ENCODE data around the gene ROBO3.

ROBO3 gene

DNA sequence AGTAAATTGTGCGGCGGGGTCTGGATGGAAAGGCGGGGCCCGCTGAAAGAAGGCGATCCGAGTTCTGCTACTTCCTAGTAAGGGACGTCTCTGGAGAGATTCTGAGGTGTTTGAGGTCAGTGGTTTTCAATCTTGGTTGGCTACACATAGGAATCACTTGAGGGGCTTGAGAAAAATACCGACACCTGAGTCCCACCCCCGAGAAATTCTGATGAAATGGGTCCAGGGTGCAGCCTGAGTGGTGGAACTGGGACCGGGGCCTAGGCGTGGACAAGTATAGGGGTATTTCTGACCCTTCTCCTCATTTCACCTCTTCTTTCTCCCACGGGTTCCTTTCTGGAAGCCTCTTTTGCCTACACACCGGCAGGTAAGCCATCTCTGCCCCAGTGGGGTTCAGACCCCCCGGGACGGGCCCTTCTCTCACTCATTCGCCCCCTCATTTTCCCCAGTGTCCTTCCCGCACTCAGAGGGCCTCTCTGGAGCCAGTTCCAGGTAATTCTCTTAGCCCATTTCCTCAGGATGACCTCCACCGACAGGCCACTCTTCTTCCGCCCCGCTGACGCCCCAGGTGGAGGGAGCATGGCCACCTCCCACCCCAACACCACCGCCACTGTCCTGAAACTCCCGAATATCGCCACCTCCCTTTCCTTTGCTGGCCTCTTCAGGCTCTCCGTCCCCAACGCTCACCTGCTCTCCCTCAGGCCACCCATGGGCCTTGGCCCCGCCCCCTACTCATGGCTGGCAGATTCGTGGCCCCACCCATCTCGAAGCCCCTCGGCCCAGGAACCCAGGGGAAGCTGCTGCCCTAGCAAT lies 11.8 kb downstream of the ROBO3 start:
- Histone ChIP-seq H3K4me3 (replicated peaks; ENCODE audit: insufficient read depth, low read length) (peak overlapping the region; percentile 42; the same call in 1 of the 2 replicates), H3K27me3 (ENCODE audit: insufficient read depth, poor library complexity, severe bottlenecking) (peaks cover 7% of the 10 kb centered on the region), H3K27ac (replicated peaks) (no peak overlapping the region)
- no peak for DNase-seq (ENCODE audit: low read depth in 1 of 2, low spot score in 1 of 2)
- TF ChIP-seq POLR2AphosphoS5 (IDR thresholded peaks at IDR 0.05; ENCODE audit: low read depth) (no peak), SPI1 (IDR thresholded peaks at IDR 0.05; ENCODE audit: borderline replicate concordance, low read depth) (no peak), GABPA (IDR thresholded peaks at IDR 0.05; ENCODE audit: low read depth) (no peak)
- TF ChIP-seq, protein P1, sequence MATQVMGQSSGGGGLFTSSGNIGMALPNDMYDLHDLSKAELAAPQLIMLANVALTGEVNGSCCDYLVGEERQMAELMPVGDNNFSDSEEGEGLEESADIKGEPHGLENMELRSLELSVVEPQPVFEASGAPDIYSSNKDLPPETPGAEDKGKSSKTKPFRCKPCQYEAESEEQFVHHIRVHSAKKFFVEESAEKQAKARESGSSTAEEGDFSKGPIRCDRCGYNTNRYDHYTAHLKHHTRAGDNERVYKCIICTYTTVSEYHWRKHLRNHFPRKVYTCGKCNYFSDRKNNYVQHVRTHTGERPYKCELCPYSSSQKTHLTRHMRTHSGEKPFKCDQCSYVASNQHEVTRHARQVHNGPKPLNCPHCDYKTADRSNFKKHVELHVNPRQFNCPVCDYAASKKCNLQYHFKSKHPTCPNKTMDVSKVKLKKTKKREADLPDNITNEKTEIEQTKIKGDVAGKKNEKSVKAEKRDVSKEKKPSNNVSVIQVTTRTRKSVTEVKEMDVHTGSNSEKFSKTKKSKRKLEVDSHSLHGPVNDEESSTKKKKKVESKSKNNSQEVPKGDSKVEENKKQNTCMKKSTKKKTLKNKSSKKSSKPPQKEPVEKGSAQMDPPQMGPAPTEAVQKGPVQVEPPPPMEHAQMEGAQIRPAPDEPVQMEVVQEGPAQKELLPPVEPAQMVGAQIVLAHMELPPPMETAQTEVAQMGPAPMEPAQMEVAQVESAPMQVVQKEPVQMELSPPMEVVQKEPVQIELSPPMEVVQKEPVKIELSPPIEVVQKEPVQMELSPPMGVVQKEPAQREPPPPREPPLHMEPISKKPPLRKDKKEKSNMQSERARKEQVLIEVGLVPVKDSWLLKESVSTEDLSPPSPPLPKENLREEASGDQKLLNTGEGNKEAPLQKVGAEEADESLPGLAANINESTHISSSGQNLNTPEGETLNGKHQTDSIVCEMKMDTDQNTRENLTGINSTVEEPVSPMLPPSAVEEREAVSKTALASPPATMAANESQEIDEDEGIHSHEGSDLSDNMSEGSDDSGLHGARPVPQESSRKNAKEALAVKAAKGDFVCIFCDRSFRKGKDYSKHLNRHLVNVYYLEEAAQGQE (IDR thresholded peaks at IDR 0.05; ENCODE audit: insufficient replicate concordance, low read depth): no peak

DNA sequence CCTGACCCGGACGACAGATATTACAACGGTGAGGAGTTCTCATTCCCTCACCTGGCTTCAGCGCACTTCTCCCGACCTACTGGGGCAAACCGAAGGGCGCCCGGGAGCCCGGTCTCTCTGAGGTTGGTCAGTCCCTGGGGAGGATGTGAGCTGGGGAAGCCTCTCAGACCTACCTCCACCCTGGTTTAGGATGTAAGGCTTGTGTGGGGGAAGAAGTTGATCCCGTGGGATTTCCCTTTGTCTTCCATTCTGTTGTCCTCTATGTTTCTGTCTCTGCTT lies 12.3 kb downstream of the ROBO3 start:
- Histone ChIP-seq H3K4me3 (replicated peaks; ENCODE audit: insufficient read depth, low read length) (no peak overlapping the region), H3K27me3 (ENCODE audit: insufficient read depth, poor library complexity, severe bottlenecking) (peaks cover 7% of the 10 kb centered on the region), H3K27ac (replicated peaks) (no peak overlapping the region)
- no peak for TF ChIP-seq SPI1 (IDR thresholded peaks at IDR 0.05; ENCODE audit: borderline replicate concordance, low read depth)
- DNase-seq (ENCODE audit: low read depth in 1 of 2, low spot score in 1 of 2): no peak

DNA sequence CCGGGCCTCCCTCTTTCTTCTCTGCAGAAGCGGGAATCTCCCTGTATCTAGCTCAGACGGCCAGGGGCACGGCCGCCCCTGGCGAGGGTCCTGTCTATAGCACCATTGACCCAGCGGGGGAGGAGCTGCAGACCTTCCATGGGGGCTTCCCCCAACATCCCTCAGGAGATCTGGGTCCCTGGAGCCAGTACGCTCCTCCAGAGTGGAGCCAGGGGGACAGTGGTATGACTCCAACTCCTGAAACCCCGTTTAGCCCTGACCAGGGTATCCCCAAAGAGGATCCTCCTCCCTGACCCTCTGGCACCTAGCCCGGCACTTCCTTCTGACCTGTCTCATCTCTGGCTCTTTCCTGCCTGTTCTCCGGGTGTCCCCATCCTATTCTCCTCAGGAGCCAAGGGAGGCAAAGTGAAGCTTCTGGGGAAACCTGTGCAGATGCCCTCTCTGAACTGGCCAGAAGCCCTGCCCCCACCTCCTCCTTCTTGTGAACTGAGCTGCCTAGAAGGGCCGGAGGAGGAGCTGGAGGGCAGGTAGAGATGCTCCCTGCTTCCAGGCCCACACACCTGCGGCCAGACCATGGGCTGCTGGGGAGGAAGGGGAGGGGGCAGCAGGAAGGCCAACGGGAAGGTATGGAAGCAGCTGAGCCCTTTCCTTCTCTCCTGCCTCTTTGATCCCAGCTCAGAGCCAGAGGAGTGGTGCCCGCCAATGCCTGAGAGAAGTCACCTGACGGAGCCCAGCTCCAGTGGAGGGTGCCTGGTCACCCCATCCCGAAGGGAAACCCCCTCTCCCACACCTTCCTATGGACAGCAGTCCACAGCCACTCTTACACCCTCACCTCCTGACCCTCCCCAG lies 12.9 kb downstream of the ROBO3 start:
- TF ChIP-seq, protein P2, sequence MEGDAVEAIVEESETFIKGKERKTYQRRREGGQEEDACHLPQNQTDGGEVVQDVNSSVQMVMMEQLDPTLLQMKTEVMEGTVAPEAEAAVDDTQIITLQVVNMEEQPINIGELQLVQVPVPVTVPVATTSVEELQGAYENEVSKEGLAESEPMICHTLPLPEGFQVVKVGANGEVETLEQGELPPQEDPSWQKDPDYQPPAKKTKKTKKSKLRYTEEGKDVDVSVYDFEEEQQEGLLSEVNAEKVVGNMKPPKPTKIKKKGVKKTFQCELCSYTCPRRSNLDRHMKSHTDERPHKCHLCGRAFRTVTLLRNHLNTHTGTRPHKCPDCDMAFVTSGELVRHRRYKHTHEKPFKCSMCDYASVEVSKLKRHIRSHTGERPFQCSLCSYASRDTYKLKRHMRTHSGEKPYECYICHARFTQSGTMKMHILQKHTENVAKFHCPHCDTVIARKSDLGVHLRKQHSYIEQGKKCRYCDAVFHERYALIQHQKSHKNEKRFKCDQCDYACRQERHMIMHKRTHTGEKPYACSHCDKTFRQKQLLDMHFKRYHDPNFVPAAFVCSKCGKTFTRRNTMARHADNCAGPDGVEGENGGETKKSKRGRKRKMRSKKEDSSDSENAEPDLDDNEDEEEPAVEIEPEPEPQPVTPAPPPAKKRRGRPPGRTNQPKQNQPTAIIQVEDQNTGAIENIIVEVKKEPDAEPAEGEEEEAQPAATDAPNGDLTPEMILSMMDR (IDR thresholded peaks at IDR 0.05; ENCODE audit: insufficient read depth, low read length): no peak
- no peak for TF ChIP-seq GABPA (IDR thresholded peaks at IDR 0.05; ENCODE audit: low read depth)
- TF ChIP-seq SPI1 (IDR thresholded peaks at IDR 0.05; ENCODE audit: borderline replicate concordance, low read depth): no peak
- TF ChIP-seq POLR2AphosphoS5 (IDR thresholded peaks at IDR 0.05; ENCODE audit: low read depth): no peak
- TF ChIP-seq, protein P1 (IDR thresholded peaks at IDR 0.05; ENCODE audit: insufficient replicate concordance, low read depth): no peak
- Histone ChIP-seq H3K27ac (replicated peaks) (no peak overlapping the region), H3K4me3 (replicated peaks; ENCODE audit: insufficient read depth, low read length) (no peak overlapping the region), H3K27me3 (ENCODE audit: insufficient read depth, poor library complexity, severe bottlenecking) (peaks cover 7% of the 10 kb centered on the region)
- DNase-seq (ENCODE audit: low read depth in 1 of 2, low spot score in 1 of 2): no peak

DNA sequence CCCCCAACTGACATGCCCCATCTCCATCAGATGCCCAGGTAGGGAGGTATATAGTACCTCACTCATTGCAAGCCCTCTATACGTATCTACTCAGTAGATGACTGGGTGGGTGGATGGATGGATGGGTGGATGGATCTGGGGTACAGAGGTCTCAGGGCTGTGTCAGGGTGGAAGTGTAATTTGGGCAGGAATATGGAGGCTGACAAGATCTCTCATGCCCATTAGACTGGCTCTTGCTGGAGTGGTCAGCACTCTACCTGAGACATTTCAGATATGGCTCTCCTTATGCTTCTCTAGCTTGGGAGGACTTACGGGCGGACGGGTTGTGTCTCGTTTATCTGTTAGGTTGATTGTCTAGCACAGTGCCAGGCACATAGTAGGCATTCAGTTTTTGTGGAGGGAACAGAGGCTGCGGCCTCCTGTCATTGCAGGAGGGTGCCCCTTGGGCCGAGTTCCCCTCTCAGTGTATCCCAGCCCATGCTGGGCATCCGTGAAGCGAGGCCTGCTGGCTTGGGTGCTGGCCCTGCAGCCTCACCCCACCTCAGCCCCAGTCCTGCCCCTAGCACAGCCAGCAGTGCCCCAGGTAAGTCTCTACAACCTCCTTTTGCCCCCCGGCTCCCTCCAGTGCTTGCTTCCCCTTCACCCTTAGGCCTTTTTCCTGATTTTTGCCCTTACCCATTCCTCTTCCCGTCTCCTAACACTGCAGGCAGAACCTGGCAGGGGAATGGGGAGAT lies 13.7 kb downstream of the ROBO3 start:
- H3K27me3 ChIP-seq (ENCODE audit: insufficient read depth, poor library complexity, severe bottlenecking): peaks cover 7% of the 10 kb centered on the region

More for the DNA sequence above, 13.7 kb downstream of the ROBO3 start:
- TF ChIP-seq, protein P1 (IDR thresholded peaks at IDR 0.05; ENCODE audit: insufficient replicate concordance, low read depth): no peak
- TF ChIP-seq, protein P2 (IDR thresholded peaks at IDR 0.05; ENCODE audit: insufficient read depth, low read length): no peak
- TF ChIP-seq GABPA (IDR thresholded peaks at IDR 0.05; ENCODE audit: low read depth) (no peak), POLR2AphosphoS5 (IDR thresholded peaks at IDR 0.05; ENCODE audit: low read depth) (no peak), SPI1 (IDR thresholded peaks at IDR 0.05; ENCODE audit: borderline replicate concordance, low read depth) (no peak)
- H3K27ac ChIP-seq (replicated peaks): no peak overlapping the region
- no peak overlapping the region for H3K4me3 ChIP-seq (replicated peaks; ENCODE audit: insufficient read depth, low read length)
- no peak for DNase-seq (ENCODE audit: low read depth in 1 of 2, low spot score in 1 of 2)
